Lung microvascular endothelial cell (primary cell): ENCODE data around the gene CNTNAP2. TPM values are rescaled to one million over a fixed set of nuclear protein-coding genes. Genes with fewer than 3 reads are reported as not detected.

ENCODE experiments used
- DNase-seq, 2 donors: peaks; one replicate each; pipeline versions ENCODE4 v3.0.0 to v3.0.0-alpha.2; 2010; ENCODE audit warnings: low read depth in 2 of 2
- total RNA-seq: library from RNA; depleted of rRNA; stranded (reverse); fragments of >200 nt; gene quantifications from 2 replicates; pipeline ENCODE4 v1.2.1, GENCODE V29; 2014

Gene CNTNAP2
- total RNA-seq, 1 donor from 2014 or later: under 0.01 TPM

GRCh38 chr7:146741911-146742310, 625.3 kb downstream of the CNTNAP2 start:
- no peak for DNase-seq

GRCh38 chr7:146754385-146754784, 637.8 kb downstream of the CNTNAP2 start:
- DNase-seq: no peak

GRCh38 chr7:146755585-146755984, 639.0 kb downstream of the CNTNAP2 start:
- no peak for DNase-seq

GRCh38 chr7:146764458-146764857, 647.9 kb downstream of the CNTNAP2 start:
- DNase-seq: no peak

- DNase-seq: no peak
These were observed 652.4 kb downstream of the CNTNAP2 start for GRCh38 chr7:146768957-146769356.

- DNase-seq: no peak
These were observed 656.0 kb downstream of the CNTNAP2 start for GRCh38 chr7:146772601-146773000.

GRCh38 chr7:146773506-146773905, 656.9 kb downstream of the CNTNAP2 start:
- no peak for DNase-seq

- DNase-seq: no peak
These were observed 664.9 kb downstream of the CNTNAP2 start for GRCh38 chr7:146781352-146782116.

- no peak for DNase-seq
These were observed 670.7 kb downstream of the CNTNAP2 start for GRCh38 chr7:146787266-146787665.

GRCh38 chr7:146788008-146788407, 671.4 kb downstream of the CNTNAP2 start:
- DNase-seq: no peak

GRCh38 chr7:146791344-146792285, 675.0 kb downstream of the CNTNAP2 start:
- DNase-seq: no peak

- DNase-seq: no peak
These were observed 688.0 kb downstream of the CNTNAP2 start for GRCh38 chr7:146804620-146805019.

- no peak for DNase-seq
These were observed 688.5 kb downstream of the CNTNAP2 start for GRCh38 chr7:146805082-146805481.

GRCh38 chr7:146826329-146826728, 709.7 kb downstream of the CNTNAP2 start:
- DNase-seq: no peak

GRCh38 chr7:146830686-146831085, 714.1 kb downstream of the CNTNAP2 start:
- DNase-seq: no peak

GRCh38 chr7:146831875-146832274, 715.3 kb downstream of the CNTNAP2 start:
- DNase-seq: no peak

GRCh38 chr7:146844405-146844804, 727.8 kb downstream of the CNTNAP2 start:
- DNase-seq: no peak

- no peak for DNase-seq
These were observed 742.1 kb downstream of the CNTNAP2 start for GRCh38 chr7:146858690-146859089.

GRCh38 chr7:146861701-146862100, 745.1 kb downstream of the CNTNAP2 start:
- DNase-seq: no peak

GRCh38 chr7:146862415-146862814, 745.8 kb downstream of the CNTNAP2 start:
- no peak for DNase-seq

- no peak for DNase-seq
These were observed 748.0 kb downstream of the CNTNAP2 start for GRCh38 chr7:146864644-146865043.

- no peak for DNase-seq
These were observed 749.1 kb downstream of the CNTNAP2 start for GRCh38 chr7:146865696-146866095.

- DNase-seq: no peak
These were observed 758.1 kb downstream of the CNTNAP2 start for GRCh38 chr7:146874722-146875121.
